ENCODE measurements around the gene SLC17A9. TPM values are rescaled to one million over a fixed set of nuclear protein-coding genes. Genes with fewer than 3 reads are reported as not detected.

SLC17A9 gene
- total RNA-seq, 1 donor from 2014 or later = 7.0 TPM

GRCh38 chr20:63007646-63008488, 55.4 kb downstream of the SLC17A9 start:
- H3K27me3 Mint-ChIP-seq (ENCODE audit: unreplicated experiment) = peaks cover 11% of the 10 kb centered on the region
- H3K4me1 Mint-ChIP-seq (ENCODE audit: unreplicated experiment) = no peaks in the 10 kb centered on the region
- TF ChIP-seq CTCF (IDR thresholded peaks at IDR 0.05; ENCODE audit: unreplicated experiment) = no peak
- no peak for DNase-seq (ENCODE audit: low spot score)
- H3K9me3 Mint-ChIP-seq (ENCODE audit: unreplicated experiment) = peaks cover 2% of the 10 kb centered on the region
- no peak overlapping the region for H3K4me3 Mint-ChIP-seq (ENCODE audit: unreplicated experiment)
- no peak overlapping the region for H3K27ac Mint-ChIP-seq (ENCODE audit: unreplicated experiment)
- H3K36me3 Mint-ChIP-seq (ENCODE audit: low read depth, unreplicated experiment) = peaks cover 3% of the 10 kb centered on the region

DNA sequence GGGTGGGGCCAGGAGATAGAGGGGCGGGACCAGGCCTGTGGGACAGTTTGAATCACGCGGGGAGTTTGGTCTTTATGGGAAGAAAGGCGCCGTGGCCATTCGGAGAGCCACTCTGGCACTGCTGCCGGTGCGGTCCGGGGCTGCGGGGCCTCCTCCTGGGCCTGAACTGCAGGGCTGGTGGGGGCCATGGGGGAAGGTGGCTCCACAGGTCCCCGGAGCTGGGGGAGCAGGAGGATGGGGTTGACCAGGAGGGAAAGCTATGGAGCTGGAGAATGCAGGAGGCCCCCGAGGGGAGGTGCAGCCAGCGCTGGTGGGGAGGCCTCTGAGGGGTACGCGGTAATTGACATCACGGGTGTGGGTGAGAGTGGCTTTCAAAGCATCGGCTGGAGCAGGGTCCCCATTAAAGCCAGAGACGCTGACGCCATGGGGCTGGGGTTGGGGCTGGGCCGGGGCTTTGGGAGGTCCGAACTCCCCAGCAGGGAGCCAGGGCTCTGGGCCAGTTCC, 56.1 kb downstream of the SLC17A9 start:
- Mint-ChIP-seq H3K4me3 (ENCODE audit: unreplicated experiment) (no peak overlapping the region), H3K27ac (ENCODE audit: unreplicated experiment) (no peak overlapping the region), H3K27me3 (ENCODE audit: unreplicated experiment) (peaks cover 9% of the 10 kb centered on the region), H3K36me3 (ENCODE audit: low read depth, unreplicated experiment) (peaks cover 3% of the 10 kb centered on the region), H3K4me1 (ENCODE audit: unreplicated experiment) (no peaks in the 10 kb centered on the region), H3K9me3 (ENCODE audit: unreplicated experiment) (peaks cover 8% of the 10 kb centered on the region)
- no peak for TF ChIP-seq CTCF (IDR thresholded peaks at IDR 0.05; ENCODE audit: unreplicated experiment)
- DNase-seq (ENCODE audit: low spot score) = no peak

GRCh38 chr20:63009045-63009961, 56.8 kb downstream of the SLC17A9 start:
- Mint-ChIP-seq H3K4me3 (ENCODE audit: unreplicated experiment) (no peak overlapping the region), H3K27me3 (ENCODE audit: unreplicated experiment) (peaks cover 12% of the 10 kb centered on the region), H3K9me3 (ENCODE audit: unreplicated experiment) (peaks cover 8% of the 10 kb centered on the region), H3K36me3 (ENCODE audit: low read depth, unreplicated experiment) (peaks cover 7% of the 10 kb centered on the region), H3K27ac (ENCODE audit: unreplicated experiment) (no peak overlapping the region), H3K4me1 (ENCODE audit: unreplicated experiment) (no peaks in the 10 kb centered on the region)
- peak; percentile 86 for DNase-seq (ENCODE audit: low spot score)
- peak; percentile 97 for TF ChIP-seq CTCF (IDR thresholded peaks at IDR 0.05; ENCODE audit: unreplicated experiment)

GRCh38 chr20:63009988-63010769, 57.7 kb downstream of the SLC17A9 start:
- no peak for TF ChIP-seq CTCF (IDR thresholded peaks at IDR 0.05; ENCODE audit: unreplicated experiment)
- H3K4me1 Mint-ChIP-seq (ENCODE audit: unreplicated experiment) = peaks cover 3% of the 10 kb centered on the region
- DNase-seq (ENCODE audit: low spot score) = no peak
- H3K27ac Mint-ChIP-seq (ENCODE audit: unreplicated experiment) = no peak overlapping the region
- peaks cover 13% of the 10 kb centered on the region for H3K27me3 Mint-ChIP-seq (ENCODE audit: unreplicated experiment)
- peaks cover 8% of the 10 kb centered on the region for H3K9me3 Mint-ChIP-seq (ENCODE audit: unreplicated experiment)
- H3K4me3 Mint-ChIP-seq (ENCODE audit: unreplicated experiment) = no peak overlapping the region
- peaks cover 3% of the 10 kb centered on the region for H3K36me3 Mint-ChIP-seq (ENCODE audit: low read depth, unreplicated experiment)
